Neuronal stem cell (in vitro differentiated cells): ENCODE measurements around the gene PRDM5.

Experiments used
- DNase-seq: peaks from one replicate; pipeline ENCODE4 v3.0.0-alpha.2; 2013; ENCODE audit warnings: low spot score
- H2AFZ ChIP-seq: one replicate; pipeline ENCODE4 v1.6.1; 2013; ENCODE audit warnings: mild to moderate bottlenecking, low read length, inconsistent platforms
- H2AK5ac ChIP-seq: 2 replicates; pipeline ENCODE4 v1.6.1; 2013; ENCODE audit warnings: low read depth, mild to moderate bottlenecking, inconsistent platforms, low read length, moderate library complexity, mixed read lengths
- H2BK120ac ChIP-seq: 2 replicates; pipeline ENCODE4 v1.6.1; 2013; ENCODE audit warnings: low read depth, mild to moderate bottlenecking, inconsistent platforms, low read length, moderate library complexity, mixed read lengths
- H2BK12ac ChIP-seq: one replicate; pipeline ENCODE4 v1.6.1; 2013; ENCODE audit warnings: low read length, inconsistent platforms
- H2BK15ac ChIP-seq: 2 replicates; pipeline ENCODE4 v1.6.1; 2013; ENCODE audit warnings: mild to moderate bottlenecking, low read length, inconsistent platforms, mixed read lengths
- H2BK5ac ChIP-seq: one replicate; pipeline ENCODE4 v1.6.1; 2013; ENCODE audit warnings: inconsistent platforms, mild to moderate bottlenecking, low read length, moderate library complexity
- H3K14ac ChIP-seq: one replicate; pipeline ENCODE4 v1.6.1; 2013; ENCODE audit warnings: low read length, inconsistent platforms
- H3K18ac ChIP-seq: 2 replicates; pipeline ENCODE4 v1.6.1; 2013; ENCODE audit warnings: low read length, inconsistent platforms
- H3K23ac ChIP-seq: 2 replicates; pipeline ENCODE4 v1.6.1; 2013; ENCODE audit warnings: low read depth, mild to moderate bottlenecking, mixed read lengths, low read length, inconsistent platforms; ENCODE audit not compliant: poor library complexity
- H3K27ac ChIP-seq: replicated peaks from 3 replicates; pipeline ENCODE4 v1.5.1; 2013; ENCODE audit warnings: low read length, inconsistent platforms
- H3K27me3 ChIP-seq, 3 experiments: 2 replicates each; pipeline ENCODE4 v1.6.1; 2013; ENCODE audit warnings: low read length in 3 of 3, mild to moderate bottlenecking in 2 of 3, inconsistent platforms in 1 of 3, low read depth in 1 of 3, mixed read lengths in 1 of 3, moderate library complexity in 1 of 3; ENCODE audit not compliant: control insufficient read depth in 3 of 3, insufficient read depth in 3 of 3
- H3K36me3 ChIP-seq, 2 donors: replicated peaks in 1 of 2; 2 replicates each; pipeline ENCODE4 v1.6.1; 2013; ENCODE audit warnings: low read length in 2 of 2; ENCODE audit not compliant: control insufficient read depth in 2 of 2, insufficient read depth in 2 of 2
- H3K4ac ChIP-seq: 2 replicates; pipeline ENCODE4 v1.6.1; 2013; ENCODE audit warnings: inconsistent platforms, mild to moderate bottlenecking, low read length, moderate library complexity
- H3K4me1 ChIP-seq, 2 donors: 1 replicate in 1 of 2; 2 replicates in 1 of 2; pipeline ENCODE4 v1.6.1; 2013; ENCODE audit warnings: low read length in 2 of 2, low read depth in 1 of 2; ENCODE audit not compliant: control insufficient read depth in 2 of 2, insufficient read depth in 1 of 2
- H3K4me2 ChIP-seq: one replicate; pipeline ENCODE4 v1.6.1; 2013; ENCODE audit warnings: mild to moderate bottlenecking, low read length, inconsistent platforms; ENCODE audit not compliant: insufficient read depth, poor library complexity, severe bottlenecking
- H3K4me3 ChIP-seq, 2 donors: 2 replicates each; pipeline ENCODE4 v1.5.1; 2013; ENCODE audit warnings: low read length in 2 of 2, mild to moderate bottlenecking in 2 of 2, inconsistent platforms in 1 of 2, moderate library complexity in 1 of 2
- H3K79me1 ChIP-seq: one replicate; pipeline ENCODE4 v1.6.1; 2013; ENCODE audit warnings: low read depth, mild to moderate bottlenecking, inconsistent platforms, low read length, moderate library complexity
- H3K9ac ChIP-seq: one replicate; pipeline ENCODE4 v1.6.1; 2013; ENCODE audit warnings: mild to moderate bottlenecking, low read depth, low read length, inconsistent platforms; ENCODE audit not compliant: poor library complexity
- H3K9me3 ChIP-seq, 2 donors: replicated peaks in 1 of 2; 2 replicates each; pipeline versions ENCODE3 to v1.6.1; 2013; ENCODE audit warnings: low read length in 2 of 2, mild to moderate bottlenecking in 2 of 2, inconsistent platforms in 1 of 2, low read depth in 1 of 2, mixed read lengths in 1 of 2, moderate library complexity in 1 of 2; ENCODE audit not compliant: control insufficient read depth in 2 of 2, insufficient read depth in 1 of 2
- H4K8ac ChIP-seq: one replicate; pipeline ENCODE4 v1.6.1; 2013; ENCODE audit warnings: low read depth, mild to moderate bottlenecking, inconsistent platforms, low read length, moderate library complexity
- H4K91ac ChIP-seq: one replicate; pipeline ENCODE4 v1.6.1; 2013; ENCODE audit warnings: low read length, low read depth, mild to moderate bottlenecking, inconsistent platforms; ENCODE audit not compliant: poor library complexity
- WGBS, 2 donors: extraction: QIAGEN DNeasy Blood & Tissue Kit; methylation state at CpG; one replicate each; pipeline ENCODE4 v1.1.7; 2013; ENCODE audit warnings: missing lambda C conversion rate in 2 of 2, mixed read lengths in 1 of 2; ENCODE audit not compliant: insufficient read length in 2 of 2, insufficient replicate concordance in 1 of 2; ENCODE audit errors: extremely low coverage in 2 of 2; 5-methylcytosine and 5-hydroxymethylcytosine counted together

Gene PRDM5

GRCh38 chr4:120856294-120856693 lies 66.2 kb downstream of the PRDM5 start:
- H2AFZ ChIP-seq: no peak overlapping the region
- no peak overlapping the region for H3K14ac ChIP-seq
- no peak overlapping the region for H3K4ac ChIP-seq
- H3K9me3 ChIP-seq: no peaks in the 10 kb centered on the region
- DNase-seq: no peak
- H3K9ac ChIP-seq: no peak overlapping the region
- H3K36me3 ChIP-seq: peaks cover 0 to 4% of the 10 kb centered on the region in 2 donors
- H3K27ac ChIP-seq: no peak overlapping the region
- H3K4me1 ChIP-seq: peaks cover 0 to 1% of the 10 kb centered on the region in 2 donors
- no CpG with 5 or more reads among the region's 2 CpGs for WGBS, 2 donors
- H2AK5ac ChIP-seq: no peak overlapping the region
- no peak overlapping the region for H3K4me2 ChIP-seq
- no peak overlapping the region for H2BK120ac ChIP-seq
- no peak overlapping the region for H3K18ac ChIP-seq
- H3K27me3 ChIP-seq: no peaks in the 10 kb centered on the region
- no peak overlapping the region for H4K91ac ChIP-seq
- H2BK5ac ChIP-seq: no peak overlapping the region
- no peaks in the 10 kb centered on the region for H3K79me1 ChIP-seq
- H2BK12ac ChIP-seq: no peak overlapping the region
- no peak overlapping the region for H3K23ac ChIP-seq
- no peak overlapping the region for H2BK15ac ChIP-seq
- H3K4me3 ChIP-seq: no peak overlapping the region
- H4K8ac ChIP-seq: no peak overlapping the region

GRCh38 chr4:120855307-120856001 lies 67.1 kb downstream of the PRDM5 start:
- no peaks in the 10 kb centered on the region for H3K79me1 ChIP-seq
- DNase-seq: no peak
- H4K8ac ChIP-seq: no peak overlapping the region
- no peak overlapping the region for H2BK12ac ChIP-seq
- H2BK5ac ChIP-seq: no peak overlapping the region
- no peaks in the 10 kb centered on the region for H3K9me3 ChIP-seq
- no peak overlapping the region for H3K27ac ChIP-seq
- H3K4ac ChIP-seq: no peak overlapping the region
- no CpG with 5 or more reads among the region's 2 CpGs for WGBS, 2 donors
- H3K9ac ChIP-seq: no peak overlapping the region
- peaks cover 0 to 1% of the 10 kb centered on the region in 2 donors for H3K4me1 ChIP-seq
- no peak overlapping the region for H4K91ac ChIP-seq
- H2AFZ ChIP-seq: no peak overlapping the region
- H3K23ac ChIP-seq: no peak overlapping the region
- H2AK5ac ChIP-seq: no peak overlapping the region
- no peak overlapping the region for H3K14ac ChIP-seq
- no peak overlapping the region for H2BK15ac ChIP-seq
- H3K4me2 ChIP-seq: no peak overlapping the region
- no peak overlapping the region for H3K4me3 ChIP-seq
- no peak overlapping the region for H2BK120ac ChIP-seq
- H3K36me3 ChIP-seq: peaks cover 0 to 4% of the 10 kb centered on the region in 2 donors
- no peak overlapping the region for H3K18ac ChIP-seq
- H3K27me3 ChIP-seq: no peaks in the 10 kb centered on the region

- Histone ChIP-seq H2AK5ac (no peak overlapping the region), H4K8ac (no peak overlapping the region), H3K23ac (no peak overlapping the region), H3K36me3 (peaks cover 0 to 4% of the 10 kb centered on the region in 2 donors), H2BK12ac (no peak overlapping the region), H3K9ac (no peak overlapping the region), H3K4me2 (no peak overlapping the region), H3K18ac (no peak overlapping the region), H3K14ac (no peak overlapping the region), H3K4me3 (no peak overlapping the region), H2BK15ac (no peak overlapping the region), H2BK120ac (no peak overlapping the region), H3K79me1 (no peaks in the 10 kb centered on the region), H2AFZ (no peak overlapping the region), H3K9me3 (no peaks in the 10 kb centered on the region), H3K4me1 (peaks cover 0 to 1% of the 10 kb centered on the region in 2 donors), H3K27ac (no peak overlapping the region), H3K27me3 (no peaks in the 10 kb centered on the region), H2BK5ac (no peak overlapping the region), H4K91ac (no peak overlapping the region), H3K4ac (no peak overlapping the region)
- no CpG with 5 or more reads among the region's 7 CpGs for WGBS, 2 donors
- no peak for DNase-seq
These were observed 69.2 kb downstream of the PRDM5 start for GRCh38 chr4:120853161-120853935.

DNA sequence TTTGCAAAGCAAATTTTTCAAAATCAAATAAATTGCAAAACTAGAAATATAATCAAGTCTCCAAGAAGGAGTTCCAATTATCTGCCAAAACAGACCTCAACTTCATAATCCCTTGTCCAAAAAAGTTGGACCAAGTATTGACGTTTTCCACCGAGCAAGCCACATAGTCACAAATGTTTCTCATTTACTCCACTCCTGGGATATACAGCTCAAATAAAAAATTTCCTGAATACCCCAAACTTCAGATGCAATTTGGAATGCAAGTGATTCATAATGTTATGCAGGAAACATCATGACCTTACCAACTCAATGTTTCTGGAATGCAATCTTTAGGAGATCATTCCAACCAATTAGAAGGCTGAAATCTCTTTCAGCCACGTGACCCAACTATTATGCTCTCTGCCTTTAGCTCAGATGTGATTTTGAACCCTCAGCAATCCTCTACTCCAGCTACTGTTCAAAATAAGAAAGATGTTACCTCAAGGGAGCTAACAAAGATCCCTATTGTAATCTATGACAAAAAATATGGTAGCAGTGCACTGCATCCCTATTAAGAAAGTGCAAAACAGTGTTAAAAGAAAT lies 72.4 kb downstream of the PRDM5 start:
- H3K4ac ChIP-seq: no peak overlapping the region
- H3K36me3 ChIP-seq: peaks cover 0 to 4% of the 10 kb centered on the region in 2 donors
- no peak overlapping the region for H2AFZ ChIP-seq
- H2AK5ac ChIP-seq: no peak overlapping the region
- H3K23ac ChIP-seq: no peak overlapping the region
- no peak overlapping the region for H2BK15ac ChIP-seq
- H3K4me2 ChIP-seq: no peak overlapping the region
- no peak overlapping the region for H3K27ac ChIP-seq
- H2BK5ac ChIP-seq: no peak overlapping the region
- DNase-seq: no peak
- no peak overlapping the region for H2BK12ac ChIP-seq
- H4K8ac ChIP-seq: no peak overlapping the region
- no peak overlapping the region for H2BK120ac ChIP-seq
- H4K91ac ChIP-seq: no peak overlapping the region
- H3K9me3 ChIP-seq: no peaks in the 10 kb centered on the region
- H3K27me3 ChIP-seq: no peaks in the 10 kb centered on the region
- H3K4me3 ChIP-seq: no peak overlapping the region
- no CpG with 5 or more reads among the region's 3 CpGs for WGBS, 2 donors
- H3K9ac ChIP-seq: no peak overlapping the region
- H3K4me1 ChIP-seq: no peaks in the 10 kb centered on the region
- no peak overlapping the region for H3K14ac ChIP-seq
- H3K18ac ChIP-seq: no peak overlapping the region
- no peaks in the 10 kb centered on the region for H3K79me1 ChIP-seq
